ENCODE data around the gene LRRC27.

GRCh38 chr10:132422903-132423825, 91.2 kb downstream of the LRRC27 start:
- TF ChIP-seq EP300 (IDR thresholded peaks at IDR 0.05; ENCODE audit: borderline replicate concordance) (no peak), CEBPB (IDR thresholded peaks at IDR 0.05) (no peak), TAF1 (IDR thresholded peaks at IDR 0.05; ENCODE audit: low read depth) (no peak), MAX (IDR thresholded peaks at IDR 0.05) (no peak), USF1 (IDR thresholded peaks at IDR 0.05) (no peak), ZBTB7A (IDR thresholded peaks at IDR 0.05; ENCODE audit: low read depth) (no peak), RAD21 (IDR thresholded peaks at IDR 0.05; ENCODE audit: low read depth) (no peak), TCF12 (IDR thresholded peaks at IDR 0.05; ENCODE audit: low read depth) (no peak)
